ENCODE measurements around the gene HLA-DQB1.

The HLA-DQB1 gene

DNA sequence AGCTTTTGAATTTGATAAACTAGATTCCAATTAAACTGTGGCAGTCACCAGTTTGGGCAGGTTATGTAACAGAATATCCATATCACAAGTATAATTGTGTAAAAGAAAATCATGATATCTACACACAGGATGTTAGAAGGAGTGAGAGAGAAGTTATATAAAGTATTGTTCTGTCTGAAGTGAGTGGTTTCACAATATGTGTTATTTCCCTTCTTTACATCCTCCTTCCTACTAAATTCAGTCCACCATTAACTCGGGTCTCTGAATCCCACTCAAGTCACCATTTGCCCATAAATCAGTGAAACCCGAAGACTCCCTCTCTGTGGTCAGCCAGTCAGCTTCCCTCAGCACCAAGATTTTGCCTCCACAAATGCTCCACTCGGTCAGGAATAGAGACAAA is 796 bp downstream of the HLA-DQB1 start:
- H3K27me3 ChIP-seq (replicated peaks; ENCODE audit: control insufficient read depth, insufficient read depth, low read length) = no peaks in the 10 kb centered on the region
- TF ChIP-seq, protein P1, sequence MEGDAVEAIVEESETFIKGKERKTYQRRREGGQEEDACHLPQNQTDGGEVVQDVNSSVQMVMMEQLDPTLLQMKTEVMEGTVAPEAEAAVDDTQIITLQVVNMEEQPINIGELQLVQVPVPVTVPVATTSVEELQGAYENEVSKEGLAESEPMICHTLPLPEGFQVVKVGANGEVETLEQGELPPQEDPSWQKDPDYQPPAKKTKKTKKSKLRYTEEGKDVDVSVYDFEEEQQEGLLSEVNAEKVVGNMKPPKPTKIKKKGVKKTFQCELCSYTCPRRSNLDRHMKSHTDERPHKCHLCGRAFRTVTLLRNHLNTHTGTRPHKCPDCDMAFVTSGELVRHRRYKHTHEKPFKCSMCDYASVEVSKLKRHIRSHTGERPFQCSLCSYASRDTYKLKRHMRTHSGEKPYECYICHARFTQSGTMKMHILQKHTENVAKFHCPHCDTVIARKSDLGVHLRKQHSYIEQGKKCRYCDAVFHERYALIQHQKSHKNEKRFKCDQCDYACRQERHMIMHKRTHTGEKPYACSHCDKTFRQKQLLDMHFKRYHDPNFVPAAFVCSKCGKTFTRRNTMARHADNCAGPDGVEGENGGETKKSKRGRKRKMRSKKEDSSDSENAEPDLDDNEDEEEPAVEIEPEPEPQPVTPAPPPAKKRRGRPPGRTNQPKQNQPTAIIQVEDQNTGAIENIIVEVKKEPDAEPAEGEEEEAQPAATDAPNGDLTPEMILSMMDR (IDR thresholded peaks at IDR 0.05; ENCODE audit: insufficient read depth, low read length, poor library complexity, severe bottlenecking) = no peak
- H3K4me3 ChIP-seq (replicated peaks; ENCODE audit: low read depth, low read length) = peak overlapping the region; percentile 81
- DNase-seq (ENCODE audit: extremely low read depth, insufficient read length) = no peak
- peaks cover 9% of the 10 kb centered on the region for H3K36me3 ChIP-seq (ENCODE audit: control insufficient read depth, insufficient read depth, low read length)

GRCh38 chr6:32664827-32665362 is 1.6 kb downstream of the HLA-DQB1 start:
- peak overlapping the region; percentile 81 for H3K4me3 ChIP-seq (replicated peaks; ENCODE audit: low read depth, low read length)
- peak; percentile 87 for DNase-seq (ENCODE audit: extremely low read depth, insufficient read length)
- H3K27me3 ChIP-seq (replicated peaks; ENCODE audit: control insufficient read depth, insufficient read depth, low read length) = no peaks in the 10 kb centered on the region
- peaks cover 11% of the 10 kb centered on the region for H3K36me3 ChIP-seq (ENCODE audit: control insufficient read depth, insufficient read depth, low read length)
- TF ChIP-seq, protein P1 (IDR thresholded peaks at IDR 0.05; ENCODE audit: insufficient read depth, low read length, poor library complexity, severe bottlenecking) = peak; percentile 7

- Histone ChIP-seq H3K4me3 (replicated peaks; ENCODE audit: low read depth, low read length) (peak overlapping the region; percentile 81), H3K36me3 (ENCODE audit: control insufficient read depth, insufficient read depth, low read length) (peaks cover 12% of the 10 kb centered on the region), H3K27me3 (replicated peaks; ENCODE audit: control insufficient read depth, insufficient read depth, low read length) (no peaks in the 10 kb centered on the region)
- TF ChIP-seq, protein P1 (IDR thresholded peaks at IDR 0.05; ENCODE audit: insufficient read depth, low read length, poor library complexity, severe bottlenecking) = no peak
- peak; percentile 56 for DNase-seq (ENCODE audit: extremely low read depth, insufficient read length)
Measured at GRCh38 chr6:32664354-32664753, 2.1 kb downstream of the HLA-DQB1 start.

DNA sequence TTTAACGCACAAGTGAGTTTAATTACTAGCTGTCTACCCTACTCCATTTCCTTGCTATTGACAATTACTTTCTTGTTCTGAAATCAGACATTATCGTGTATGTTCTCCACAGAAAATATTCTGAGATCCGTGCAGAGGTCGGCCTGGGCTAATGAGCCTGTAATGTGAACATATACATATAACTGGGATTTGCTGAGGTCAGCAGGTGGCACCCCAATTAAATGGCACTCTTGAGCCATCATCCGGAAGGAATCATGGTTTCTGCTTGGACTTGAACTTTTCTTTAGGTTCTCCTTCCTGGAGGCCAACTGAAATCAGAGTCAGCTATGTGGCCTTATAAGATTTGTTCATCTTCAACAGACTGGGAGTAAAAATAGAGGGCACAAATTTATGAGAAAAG is 3.6 kb downstream of the HLA-DQB1 start:
- H3K27me3 ChIP-seq (replicated peaks; ENCODE audit: control insufficient read depth, insufficient read depth, low read length) = no peaks in the 10 kb centered on the region
- H3K4me3 ChIP-seq (replicated peaks; ENCODE audit: low read depth, low read length) = peak overlapping the region; percentile 81
- peaks cover 17% of the 10 kb centered on the region for H3K36me3 ChIP-seq (ENCODE audit: control insufficient read depth, insufficient read depth, low read length)
- DNase-seq (ENCODE audit: extremely low read depth, insufficient read length) = no peak
- TF ChIP-seq, protein P1 (IDR thresholded peaks at IDR 0.05; ENCODE audit: insufficient read depth, low read length, poor library complexity, severe bottlenecking) = no peak

- DNase-seq (ENCODE audit: extremely low read depth, insufficient read length) = no peak
- Histone ChIP-seq H3K4me3 (replicated peaks; ENCODE audit: low read depth, low read length) (no peak overlapping the region), H3K36me3 (ENCODE audit: control insufficient read depth, insufficient read depth, low read length) (peaks cover 17% of the 10 kb centered on the region), H3K27me3 (replicated peaks; ENCODE audit: control insufficient read depth, insufficient read depth, low read length) (no peaks in the 10 kb centered on the region)
- TF ChIP-seq, protein P1 (IDR thresholded peaks at IDR 0.05; ENCODE audit: insufficient read depth, low read length, poor library complexity, severe bottlenecking) = no peak
Measured at GRCh38 chr6:32662099-32662498, 4.4 kb downstream of the HLA-DQB1 start.
